Measurements from ENCODE around the gene SEPHS1.

- TF ChIP-seq FOXK2 (IDR thresholded peaks at IDR 0.05): no peak
- no peak for TF ChIP-seq TARDBP (IDR thresholded peaks at IDR 0.05)
- no peak for TF ChIP-seq FOXM1 (IDR thresholded peaks at IDR 0.05; ENCODE audit: borderline replicate concordance)
- no peak for TF ChIP-seq ARNT (IDR thresholded peaks at IDR 0.05)
- TF ChIP-seq SP1 (IDR thresholded peaks at IDR 0.05): no peak
- no peak for TF ChIP-seq BHLHE40 (IDR thresholded peaks at IDR 0.05; ENCODE audit: borderline replicate concordance)
- TF ChIP-seq CTBP1 (IDR thresholded peaks at IDR 0.05; ENCODE audit: borderline replicate concordance): no peak
- no peak for TF ChIP-seq NFRKB (IDR thresholded peaks at IDR 0.05)
- TF ChIP-seq LEF1 (IDR thresholded peaks at IDR 0.05; ENCODE audit: borderline replicate concordance): no peak
Measured at GRCh38 chr10:13354783-13355182, 6.7 kb upstream of the SEPHS1 start.
